Stimulated activated CD8-positive, alpha-beta memory T cell treated with anti-CD3 and anti-CD28 coated beads, Interleukin-12 subunit alpha, Interleukin-12 subunit beta, amount 100 ng/mL, for 4 hours (primary cell): ENCODE data around the gene ZNF276.
"Not testable (repeated sequence)": the region's sequence is repeated elsewhere in the genome, so short reads cannot be mapped to it uniquely, and the experiment has no call there.

Source experiments
- DNase-seq: peaks from one replicate; pipeline ENCODE4 v3.0.0-alpha.2; 2020; ENCODE audit warnings: low read depth

Gene ZNF276

GRCh38 chr16:89783952-89784351 is 62.6 kb downstream of the ZNF276 start:
- DNase-seq: not testable (repeated sequence)

GRCh38 chr16:89784406-89784805 is 63.1 kb downstream of the ZNF276 start:
- DNase-seq: no peak

GRCh38 chr16:89785523-89786155 is 64.3 kb downstream of the ZNF276 start:
- DNase-seq: no peak

DNA sequence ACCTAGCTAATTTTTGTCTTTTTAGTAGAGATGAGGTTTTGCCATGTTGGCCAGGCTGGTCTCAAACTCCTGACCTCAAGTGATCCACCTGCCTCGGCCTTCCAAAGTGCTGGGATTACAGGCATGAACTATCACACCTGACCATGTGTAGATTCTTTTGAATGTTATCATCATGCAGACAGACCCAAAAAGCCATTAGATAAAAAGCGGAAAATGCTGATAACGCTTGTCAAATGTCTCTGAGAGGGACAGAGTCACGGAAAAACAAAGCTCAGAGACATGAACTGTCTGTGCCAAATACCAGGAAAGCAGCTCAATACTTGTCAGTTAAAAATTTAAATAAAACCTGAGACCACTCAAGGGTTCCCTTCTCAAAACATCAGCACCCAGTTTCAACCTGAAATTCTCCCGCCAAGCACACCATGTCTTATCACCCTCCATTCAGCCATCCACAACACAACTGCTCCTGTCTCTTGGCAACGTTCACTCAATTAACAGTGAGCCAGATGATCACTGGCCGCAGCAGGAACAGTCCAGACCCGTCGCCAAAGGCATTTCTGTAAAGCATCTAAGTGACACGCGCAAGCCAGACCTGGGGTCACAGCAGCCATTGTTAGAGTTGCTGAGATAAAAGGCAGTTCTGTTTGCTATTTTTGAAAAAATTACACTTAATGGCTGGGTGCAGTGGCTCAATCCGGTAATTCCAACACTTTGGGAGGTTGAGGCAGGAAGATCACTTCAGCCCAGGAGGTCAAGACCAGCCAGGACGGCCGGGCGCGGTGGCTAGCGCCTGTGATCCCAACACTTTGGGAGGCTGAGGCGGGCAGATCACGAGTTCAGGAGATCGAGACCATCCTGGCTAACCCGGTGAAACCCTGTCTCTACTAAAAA is 65.4 kb downstream of the ZNF276 start:
- no peak for DNase-seq

- DNase-seq: no peak
These were observed 66.0 kb downstream of the ZNF276 start for GRCh38 chr16:89787365-89787805.
